Astrocyte of the spinal cord (primary cell): ENCODE measurements around the gene ARHGAP42.

Experiments
- DNase-seq: peaks from one replicate; pipeline ENCODE4 v3.0.0; 2011; ENCODE audit warnings: low read depth, low spot score
- H3K4me3 ChIP-seq: 2 replicates; pipeline ENCODE4 v1.5.1; 2011; ENCODE audit warnings: low read depth, mild to moderate bottlenecking, low read length, moderate library complexity
- in situ Hi-C: cut with HindIII; loops from 2 replicates; pipeline ENCODE4 v1.10.0; 2017; ENCODE audit warnings: low sequenced_read_pairs
- TF ChIP-seq, protein P1 (sequence below): IDR thresholded peaks from 2 replicates; pipeline ENCODE4 v1.5.1; 2012; ENCODE audit warnings: low read depth, mild to moderate bottlenecking, low read length, inconsistent platforms

ARHGAP42 gene

DNA sequence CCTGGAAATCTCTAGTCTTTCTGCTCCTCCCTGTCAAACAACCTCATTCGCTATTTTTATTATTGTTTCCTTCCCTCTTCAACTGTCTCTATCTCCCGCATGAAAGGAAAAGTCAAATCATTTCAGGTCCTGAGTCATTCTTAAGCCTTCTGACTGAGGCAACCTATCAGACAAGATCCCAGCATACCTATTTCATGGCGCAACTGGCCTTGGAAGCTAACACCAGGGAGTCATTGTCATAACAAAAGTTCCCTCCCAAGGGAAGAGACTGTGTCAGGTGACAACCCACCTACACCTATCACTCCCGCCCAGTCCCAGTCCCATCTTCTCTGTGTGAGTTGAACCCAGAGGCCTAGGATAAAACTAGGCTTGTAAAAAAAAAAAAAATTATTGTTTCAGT is 10.2 kb upstream of the ARHGAP42 start:
- TF ChIP-seq, protein P1, sequence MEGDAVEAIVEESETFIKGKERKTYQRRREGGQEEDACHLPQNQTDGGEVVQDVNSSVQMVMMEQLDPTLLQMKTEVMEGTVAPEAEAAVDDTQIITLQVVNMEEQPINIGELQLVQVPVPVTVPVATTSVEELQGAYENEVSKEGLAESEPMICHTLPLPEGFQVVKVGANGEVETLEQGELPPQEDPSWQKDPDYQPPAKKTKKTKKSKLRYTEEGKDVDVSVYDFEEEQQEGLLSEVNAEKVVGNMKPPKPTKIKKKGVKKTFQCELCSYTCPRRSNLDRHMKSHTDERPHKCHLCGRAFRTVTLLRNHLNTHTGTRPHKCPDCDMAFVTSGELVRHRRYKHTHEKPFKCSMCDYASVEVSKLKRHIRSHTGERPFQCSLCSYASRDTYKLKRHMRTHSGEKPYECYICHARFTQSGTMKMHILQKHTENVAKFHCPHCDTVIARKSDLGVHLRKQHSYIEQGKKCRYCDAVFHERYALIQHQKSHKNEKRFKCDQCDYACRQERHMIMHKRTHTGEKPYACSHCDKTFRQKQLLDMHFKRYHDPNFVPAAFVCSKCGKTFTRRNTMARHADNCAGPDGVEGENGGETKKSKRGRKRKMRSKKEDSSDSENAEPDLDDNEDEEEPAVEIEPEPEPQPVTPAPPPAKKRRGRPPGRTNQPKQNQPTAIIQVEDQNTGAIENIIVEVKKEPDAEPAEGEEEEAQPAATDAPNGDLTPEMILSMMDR = no peak
- no peak for DNase-seq
- H3K4me3 ChIP-seq = no peak overlapping the region
- in situ Hi-C loops = no loop called here

DNA sequence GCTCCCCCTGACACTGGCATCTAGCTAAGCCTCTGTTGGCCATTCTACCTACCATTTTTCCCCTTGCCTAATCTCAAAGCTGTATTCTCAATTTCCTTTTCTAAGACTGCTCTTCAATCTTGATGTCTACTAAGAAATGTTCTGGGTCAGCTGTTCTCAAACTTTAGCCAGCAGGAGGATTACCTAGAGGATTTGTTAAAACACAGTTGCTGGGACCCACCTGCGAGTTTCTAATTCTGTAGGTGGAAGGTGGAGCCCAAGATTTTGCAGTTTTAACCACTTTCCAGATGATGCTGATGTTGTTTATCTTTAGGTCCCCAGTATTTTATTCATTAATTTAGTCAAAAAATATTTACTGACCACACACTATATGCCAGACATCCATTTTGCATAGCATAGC is 9.3 kb upstream of the ARHGAP42 start:
- H3K4me3 ChIP-seq = no peak overlapping the region
- in situ Hi-C loops = no loop called here
- no peak for DNase-seq
- TF ChIP-seq, protein P1 = no peak

DNA sequence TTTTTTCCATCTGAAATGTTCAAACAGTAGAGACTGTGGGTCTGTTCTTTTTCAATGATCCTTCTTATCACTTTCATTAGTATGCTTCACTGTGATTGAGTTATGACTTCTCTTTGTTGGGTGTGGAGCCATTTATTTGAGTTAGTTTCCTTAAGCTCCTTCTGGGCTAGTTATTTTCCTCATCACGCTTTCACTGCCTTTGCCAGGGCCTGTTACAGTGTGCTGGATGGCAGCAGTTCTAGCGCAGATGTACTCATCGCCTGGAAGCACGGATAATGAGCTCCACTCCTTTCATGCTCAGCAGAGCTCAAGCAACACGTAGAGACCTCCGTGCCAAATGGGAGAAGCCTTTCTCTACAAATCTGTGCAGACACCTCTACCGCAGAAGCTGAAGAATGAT is 7.0 kb upstream of the ARHGAP42 start:
- no peak overlapping the region for H3K4me3 ChIP-seq
- in situ Hi-C loops = no loop called here
- TF ChIP-seq, protein P1 = no peak
- peak; percentile 24 for DNase-seq

DNA sequence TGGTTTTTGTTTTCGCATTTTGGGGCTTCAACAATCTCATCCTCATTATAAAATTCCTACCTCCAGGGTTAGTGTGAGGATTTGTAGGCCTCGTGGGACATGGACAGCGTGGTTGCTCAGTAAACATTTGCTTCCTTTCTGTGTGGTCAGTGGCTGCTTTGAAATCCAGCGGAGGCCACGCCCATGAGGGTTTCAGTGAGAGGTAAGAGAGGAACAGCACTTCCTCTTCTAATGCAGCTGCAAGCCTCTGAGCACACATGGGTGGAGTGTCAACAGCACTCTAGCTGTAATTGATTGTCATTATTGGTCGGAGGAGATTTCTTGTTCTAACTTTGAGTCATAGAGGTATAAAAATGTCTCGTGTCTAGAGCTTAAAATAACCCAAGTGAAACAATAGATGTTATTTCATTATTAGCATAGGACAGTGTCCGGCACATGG is 6.0 kb upstream of the ARHGAP42 start:
- H3K4me3 ChIP-seq = no peak overlapping the region
- TF ChIP-seq, protein P1 = no peak
- DNase-seq = peak; percentile 73
- in situ Hi-C loops = no loop called here

DNA sequence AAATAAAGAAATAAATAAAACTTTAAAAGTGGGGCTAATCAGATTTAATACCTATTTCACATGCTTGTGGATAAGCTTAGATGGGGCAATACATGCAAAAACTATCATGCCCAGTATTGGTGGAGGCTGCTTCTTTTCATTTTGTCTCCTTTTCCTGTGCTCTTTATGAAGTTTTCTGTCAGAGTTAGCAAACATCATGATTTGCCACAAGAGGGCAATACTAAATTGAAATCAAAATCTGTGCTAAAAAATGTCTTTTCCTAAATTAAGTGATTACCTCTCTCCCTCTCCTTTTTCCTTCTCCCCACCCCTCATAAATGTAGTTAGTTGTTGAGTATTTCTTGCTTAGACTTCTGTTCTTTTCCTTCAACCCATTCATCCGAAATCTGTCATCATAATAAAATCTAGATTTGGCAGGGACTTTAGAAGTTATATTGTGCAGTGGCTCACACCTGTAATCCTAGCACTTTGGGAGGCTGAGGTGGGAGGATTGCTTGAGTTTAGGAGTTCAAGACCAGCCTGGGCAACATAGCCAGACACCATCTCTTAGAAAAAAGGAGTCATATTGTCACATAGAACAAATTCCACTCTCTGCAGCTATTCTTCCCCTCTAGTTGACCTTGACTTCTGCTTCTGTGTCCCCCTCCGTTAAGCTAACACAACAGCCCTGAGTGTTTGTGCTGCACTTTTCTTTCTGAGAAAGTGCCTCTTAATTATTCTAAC is 4.7 kb upstream of the ARHGAP42 start:
- TF ChIP-seq, protein P1 = peak; percentile 56

GRCh38 chr11:100683126-100683525 is 4.0 kb upstream of the ARHGAP42 start:
- TF ChIP-seq, protein P1 = no peak
- no peak overlapping the region for H3K4me3 ChIP-seq
- in situ Hi-C loops = no loop called here
- no peak for DNase-seq

More for the DNA sequence above, 4.7 kb upstream of the ARHGAP42 start:
- peak; percentile 62 for DNase-seq
- H3K4me3 ChIP-seq = no peak overlapping the region
- in situ Hi-C loops = no loop called here
